HEK293 (cell line): ENCODE measurements around the gene CYP4F8.
A peak's percentile ranks its signal among the peaks of the same experiment; 100 is the strongest.
"Not testable (repeated sequence)": the region's sequence is repeated elsewhere in the genome, so short reads cannot be mapped to it uniquely, and the experiment has no call there.

ENCODE experiments used
- CTCF ChIA-PET: fragments of 350-600 bp; formaldehyde crosslinking; extraction: SDS; loops from one replicate; lab custom pipeline; 2021; ENCODE audit warnings: antibody characterized with exemption; lab: Yijun Ruan, JAX
- POLR2A ChIA-PET: fragments of 300-600 bp; formaldehyde crosslinking; extraction: SDS; loops from one replicate; lab custom pipeline; 2020; ENCODE audit warnings: antibody characterized with exemption, inconsistent platforms; lab: Yijun Ruan, JAX
- H3K27ac ChIP-seq: fragments of 200-500 bp; sonication (Bioruptor generic); 2 replicates; pipeline ENCODE4 v1.5.1; 2014; ENCODE audit warnings: low read depth, low read length, control low read depth, inconsistent platforms; ENCODE audit errors: extremely low read depth
- H3K36me3 ChIP-seq, 2 experiments: fragments of 200-500 bp in 1 of 2; sonication (Bioruptor generic) in 1 of 2; 1 replicate in 1 of 2; 2 replicates in 1 of 2; pipeline ENCODE4 v1.5.1; 2014 to 2017; ENCODE audit warnings: inconsistent platforms in 2 of 2, low read length in 2 of 2; ENCODE audit not compliant: control insufficient read depth in 2 of 2, insufficient read depth in 1 of 2
- H3K4me1 ChIP-seq: fragments of 200-500 bp; sonication (Bioruptor generic); 2 replicates; pipeline ENCODE4 v1.5.1; 2014; ENCODE audit warnings: mild to moderate bottlenecking, low read length, inconsistent platforms; ENCODE audit not compliant: control insufficient read depth, insufficient read depth
- H3K4me3 ChIP-seq: 2 replicates; pipeline ENCODE4 v1.5.1; 2011; ENCODE audit warnings: low read depth, mild to moderate bottlenecking, control low read depth, low read length, moderate library complexity
- H3K9me3 ChIP-seq: fragments of 200-500 bp; sonication (Bioruptor generic); 2 replicates; pipeline ENCODE4 v1.5.1; 2014; ENCODE audit warnings: low read depth, low read length, inconsistent platforms; ENCODE audit not compliant: control insufficient read depth, insufficient read depth
- GFI1B ChIP-seq: fragments of 450-650 bp; formaldehyde crosslinking; IDR thresholded peaks from 2 replicates; pipeline ENCODE4 v1.5.1; 2016; ENCODE audit warnings: missing biosample characterization, missing genetic modification characterization
- GLIS1 ChIP-seq: fragments of 450-650 bp; formaldehyde crosslinking; IDR thresholded peaks from 2 replicates; pipeline ENCODE4 v1.5.1; 2016; ENCODE audit warnings: missing biosample characterization, missing genetic modification characterization
- MYNN ChIP-seq: fragments of 450-650 bp; formaldehyde crosslinking; IDR thresholded peaks from 2 replicates; pipeline ENCODE4 v1.5.1; 2016; ENCODE audit warnings: missing biosample characterization, missing genetic modification characterization, borderline replicate concordance
- MZF1 ChIP-seq: fragments of 450-650 bp; formaldehyde crosslinking; IDR thresholded peaks from 2 replicates; pipeline ENCODE4 v1.5.1; 2017; ENCODE audit warnings: missing biosample characterization, missing genetic modification characterization, borderline replicate concordance
- PRDM1 ChIP-seq: fragments of 450-650 bp; formaldehyde crosslinking; IDR thresholded peaks from 2 replicates; pipeline ENCODE4; 2016; ENCODE audit warnings: missing biosample characterization, missing genetic modification characterization
- YY2 ChIP-seq: fragments of 450-650 bp; formaldehyde crosslinking; IDR thresholded peaks from 2 replicates; pipeline ENCODE4 v1.5.1; 2016; ENCODE audit warnings: missing biosample characterization, missing genetic modification characterization
- ZFP3 ChIP-seq: fragments of 450-650 bp; formaldehyde crosslinking; IDR thresholded peaks from 2 replicates; pipeline ENCODE4 v1.5.1; 2016; ENCODE audit warnings: low read depth, missing biosample characterization, missing genetic modification characterization
- ZFP37 ChIP-seq: fragments of 450-650 bp; formaldehyde crosslinking; IDR thresholded peaks from 2 replicates; pipeline ENCODE4 v1.5.1; 2016; ENCODE audit warnings: missing biosample characterization, missing genetic modification characterization
- ZFP69B ChIP-seq: fragments of 450-650 bp; formaldehyde crosslinking; IDR thresholded peaks from 2 replicates; pipeline ENCODE4 v1.5.1; 2016; ENCODE audit warnings: missing biosample characterization, missing genetic modification characterization
- ZNF114 ChIP-seq: fragments of 450-650 bp; formaldehyde crosslinking; IDR thresholded peaks from 2 replicates; pipeline ENCODE4 v1.5.0; 2017; ENCODE audit warnings: missing biosample characterization, missing genetic modification characterization
- ZNF16 ChIP-seq: fragments of 450-650 bp; formaldehyde crosslinking; IDR thresholded peaks from 2 replicates; pipeline ENCODE4 v1.5.1; 2016; ENCODE audit warnings: low read depth, missing biosample characterization, missing genetic modification characterization
- ZNF26 ChIP-seq: fragments of 450-650 bp; formaldehyde crosslinking; IDR thresholded peaks from 2 replicates; pipeline ENCODE4 v1.5.1; 2016; ENCODE audit warnings: missing biosample characterization, missing genetic modification characterization
- ZNF366 ChIP-seq: fragments of 450-650 bp; formaldehyde crosslinking; conservative IDR thresholded peaks from 2 replicates; pipeline ENCODE4 v1.5.1; 2016; ENCODE audit warnings: missing biosample characterization, missing genetic modification characterization
- ZNF391 ChIP-seq: fragments of 450-650 bp; formaldehyde crosslinking; IDR thresholded peaks from 2 replicates; pipeline ENCODE4 v1.5.1; 2016; ENCODE audit warnings: low read depth, missing biosample characterization, missing genetic modification characterization, borderline replicate concordance
- ZNF600 ChIP-seq: fragments of 450-650 bp; formaldehyde crosslinking; IDR thresholded peaks from 2 replicates; pipeline ENCODE4 v1.5.1; 2016; ENCODE audit warnings: missing biosample characterization, missing genetic modification characterization
- ZNF624 ChIP-seq: fragments of 450-650 bp; formaldehyde crosslinking; IDR thresholded peaks from 2 replicates; pipeline ENCODE4 v1.5.1; 2017; ENCODE audit warnings: missing biosample characterization, missing genetic modification characterization
- ZNF677 ChIP-seq: fragments of 450-650 bp; IDR thresholded peaks from 2 replicates; pipeline ENCODE4 v1.5.0; 2018; ENCODE audit warnings: missing biosample characterization, mild to moderate bottlenecking, missing genetic modification characterization, moderate library complexity
- ZNF747 ChIP-seq: fragments of 450-650 bp; formaldehyde crosslinking; IDR thresholded peaks from 2 replicates; pipeline ENCODE4 v1.5.1; 2016; ENCODE audit warnings: missing biosample characterization, missing genetic modification characterization
- ZSCAN16 ChIP-seq: fragments of 450-650 bp; formaldehyde crosslinking; IDR thresholded peaks from 2 replicates; pipeline ENCODE4 v1.5.1; 2016; ENCODE audit warnings: missing biosample characterization, missing genetic modification characterization
- ZSCAN30 ChIP-seq: fragments of 450-650 bp; IDR thresholded peaks from 2 replicates; pipeline ENCODE4 v1.5.1; 2018; ENCODE audit warnings: missing biosample characterization, mild to moderate bottlenecking, missing genetic modification characterization, moderate library complexity
- ZSCAN5A ChIP-seq: fragments of 450-650 bp; formaldehyde crosslinking; IDR thresholded peaks from 2 replicates; pipeline ENCODE4 v1.5.1; 2016; ENCODE audit warnings: missing biosample characterization, missing genetic modification characterization
- TF ChIP-seq, protein P1 (sequence below): IDR thresholded peaks from 2 replicates; pipeline ENCODE4 v1.6.1; 2011; ENCODE audit warnings: mild to moderate bottlenecking, low read depth, low read length, borderline replicate concordance
- TF ChIP-seq, protein P2 (sequence below): fragments of 450-650 bp; formaldehyde crosslinking; conservative IDR thresholded peaks from 2 replicates; pipeline ENCODE4 v1.5.1; 2016; ENCODE audit warnings: low read depth, missing biosample characterization, missing genetic modification characterization

Gene CYP4F8

GRCh38 chr19:15650123-15650522 is 35.1 kb downstream of the CYP4F8 start:
- TF ChIP-seq ZNF16 = peak; percentile 40; the same call in 1 of the 2 replicates
- TF ChIP-seq, all 188 proteins: peak for 1; not testable (repeated sequence) for 187
- H3K9me3 ChIP-seq, H3K4me1 ChIP-seq, H3K4me3 ChIP-seq, POLR2A ChIA-PET, CTCF ChIA-PET, H3K36me3 ChIP-seq, H3K27ac ChIP-seq: not testable (repeated sequence)

GRCh38 chr19:15651791-15652190 is 36.8 kb downstream of the CYP4F8 start:
- no peak for TF ChIP-seq ZSCAN5A (tag by site-specific recombination)
- TF ChIP-seq, protein P1, sequence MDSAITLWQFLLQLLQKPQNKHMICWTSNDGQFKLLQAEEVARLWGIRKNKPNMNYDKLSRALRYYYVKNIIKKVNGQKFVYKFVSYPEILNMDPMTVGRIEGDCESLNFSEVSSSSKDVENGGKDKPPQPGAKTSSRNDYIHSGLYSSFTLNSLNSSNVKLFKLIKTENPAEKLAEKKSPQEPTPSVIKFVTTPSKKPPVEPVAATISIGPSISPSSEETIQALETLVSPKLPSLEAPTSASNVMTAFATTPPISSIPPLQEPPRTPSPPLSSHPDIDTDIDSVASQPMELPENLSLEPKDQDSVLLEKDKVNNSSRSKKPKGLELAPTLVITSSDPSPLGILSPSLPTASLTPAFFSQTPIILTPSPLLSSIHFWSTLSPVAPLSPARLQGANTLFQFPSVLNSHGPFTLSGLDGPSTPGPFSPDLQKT = no peak
- TF ChIP-seq ZNF391 (tag by site-specific recombination) = no peak
- no peak for TF ChIP-seq ZNF114 (tag by site-specific recombination)
- TF ChIP-seq ZSCAN16 = no peak
- no peak for TF ChIP-seq MZF1
- TF ChIP-seq, all 188 proteins: peak for 0
- ChIA-PET CTCF (no interaction called here), POLR2A (no interaction called here)
- Histone ChIP-seq H3K4me3 (no peak overlapping the region), H3K9me3 (no peaks in the 10 kb centered on the region), H3K4me1 (no peaks in the 10 kb centered on the region), H3K27ac (no peak overlapping the region), H3K36me3 (no peaks in the 10 kb centered on the region)

DNA sequence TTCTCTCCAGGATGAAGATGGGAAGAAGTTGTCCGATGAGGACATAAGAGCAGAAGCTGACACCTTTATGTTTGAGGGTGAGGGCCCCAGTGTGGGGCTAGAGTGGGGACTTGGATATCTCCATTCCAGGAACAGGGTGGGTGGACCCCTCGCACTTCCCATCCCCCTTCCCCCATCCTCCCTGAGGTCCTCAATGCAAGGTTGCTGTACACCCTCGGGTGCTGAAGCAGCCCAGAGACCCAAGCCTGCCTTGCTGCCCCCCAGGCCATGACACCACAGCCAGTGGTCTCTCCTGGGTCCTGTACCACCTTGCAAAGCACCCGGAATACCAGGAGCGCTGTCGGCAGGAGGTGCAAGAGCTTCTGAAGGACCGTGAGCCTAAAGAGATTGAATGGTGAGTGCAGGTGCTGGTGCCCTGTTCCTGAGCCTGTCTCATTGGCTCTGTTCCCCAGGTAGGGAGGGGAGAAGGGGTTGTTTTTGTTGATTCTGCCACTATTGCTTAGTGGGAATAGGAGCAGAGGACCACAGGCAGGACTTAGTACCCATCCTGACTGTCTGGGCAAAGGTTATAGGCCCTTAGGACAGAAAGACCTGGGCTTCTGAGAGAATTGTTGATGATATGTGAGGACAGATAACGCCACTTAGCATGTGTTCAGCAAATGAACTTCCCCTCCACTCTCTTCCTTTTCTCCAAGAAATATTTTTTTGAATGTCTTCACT is 37.7 kb downstream of the CYP4F8 start:
- TF ChIP-seq ZNF677 = no peak
- TF ChIP-seq GLIS1 (tag by site-specific recombination) = no peak
- TF ChIP-seq MYNN (tag by site-specific recombination) = no peak
- no peak for TF ChIP-seq ZFP69B (tag by site-specific recombination)
- TF ChIP-seq ZNF600 = no peak
- no peak for TF ChIP-seq ZFP37 (tag by site-specific recombination)
- TF ChIP-seq ZNF391 (tag by site-specific recombination) = no peak
- TF ChIP-seq ZFP3 = no peak
- TF ChIP-seq, protein P2, sequence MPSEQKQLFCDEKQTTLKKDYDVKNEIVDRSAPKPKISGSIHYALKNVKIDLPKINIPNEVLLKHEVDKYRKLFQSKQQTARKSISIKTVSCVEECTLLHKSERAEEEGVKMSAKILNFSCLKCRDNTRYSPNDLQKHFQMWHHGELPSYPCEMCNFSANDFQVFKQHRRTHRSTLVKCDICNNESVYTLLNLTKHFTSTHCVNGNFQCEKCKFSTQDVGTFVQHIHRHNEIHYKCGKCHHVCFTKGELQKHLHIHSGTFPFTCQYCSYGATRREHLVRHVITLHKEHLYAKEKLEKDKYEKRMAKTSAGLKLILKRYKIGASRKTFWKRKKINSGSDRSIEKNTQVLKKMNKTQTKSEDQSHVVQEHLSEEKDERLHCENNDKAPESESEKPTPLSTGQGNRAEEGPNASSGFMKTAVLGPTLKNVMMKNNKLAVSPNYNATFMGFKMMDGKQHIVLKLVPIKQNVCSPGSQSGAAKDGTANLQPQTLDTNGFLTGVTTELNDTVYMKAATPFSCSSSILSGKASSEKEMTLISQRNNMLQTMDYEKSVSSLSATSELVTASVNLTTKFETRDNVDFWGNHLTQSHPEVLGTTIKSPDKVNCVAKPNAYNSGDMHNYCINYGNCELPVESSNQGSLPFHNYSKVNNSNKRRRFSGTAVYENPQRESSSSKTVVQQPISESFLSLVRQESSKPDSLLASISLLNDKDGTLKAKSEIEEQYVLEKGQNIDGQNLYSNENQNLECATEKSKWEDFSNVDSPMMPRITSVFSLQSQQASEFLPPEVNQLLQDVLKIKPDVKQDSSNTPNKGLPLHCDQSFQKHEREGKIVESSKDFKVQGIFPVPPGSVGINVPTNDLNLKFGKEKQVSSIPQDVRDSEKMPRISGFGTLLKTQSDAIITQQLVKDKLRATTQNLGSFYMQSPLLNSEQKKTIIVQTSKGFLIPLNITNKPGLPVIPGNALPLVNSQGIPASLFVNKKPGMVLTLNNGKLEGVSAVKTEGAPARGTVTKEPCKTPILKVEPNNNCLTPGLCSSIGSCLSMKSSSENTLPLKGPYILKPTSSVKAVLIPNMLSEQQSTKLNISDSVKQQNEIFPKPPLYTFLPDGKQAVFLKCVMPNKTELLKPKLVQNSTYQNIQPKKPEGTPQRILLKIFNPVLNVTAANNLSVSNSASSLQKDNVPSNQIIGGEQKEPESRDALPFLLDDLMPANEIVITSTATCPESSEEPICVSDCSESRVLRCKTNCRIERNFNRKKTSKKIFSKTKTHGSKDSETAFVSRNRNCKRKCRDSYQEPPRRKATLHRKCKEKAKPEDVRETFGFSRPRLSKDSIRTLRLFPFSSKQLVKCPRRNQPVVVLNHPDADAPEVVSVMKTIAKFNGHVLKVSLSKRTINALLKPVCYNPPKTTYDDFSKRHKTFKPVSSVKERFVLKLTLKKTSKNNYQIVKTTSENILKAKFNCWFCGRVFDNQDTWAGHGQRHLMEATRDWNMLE = no peak
- no peak for TF ChIP-seq ZNF366 (tag by site-specific recombination)
- TF ChIP-seq ZNF747 (tag by site-specific recombination) = no peak
- no peak for TF ChIP-seq ZNF624 (tag by site-specific recombination)
- no peak for TF ChIP-seq ZNF26 (tag by site-specific recombination)
- no peak for TF ChIP-seq PRDM1 (tag by site-specific recombination)
- TF ChIP-seq GFI1B (tag by site-specific recombination) = no peak
- TF ChIP-seq YY2 (tag by site-specific recombination) = no peak
- TF ChIP-seq ZSCAN30 (tag by site-specific recombination) = no peak
- Histone ChIP-seq H3K9me3 (no peaks in the 10 kb centered on the region), H3K36me3 (no peaks in the 10 kb centered on the region), H3K4me3 (no peak overlapping the region), H3K4me1 (no peaks in the 10 kb centered on the region), H3K27ac (no peak overlapping the region)
- CTCF ChIA-PET = no interaction called here
- POLR2A ChIA-PET = no interaction called here
